Endothelial cell of umbilical vein (primary cell): ENCODE measurements around the gene PNMA8A. TPM values are rescaled to one million over a fixed set of nuclear protein-coding genes. Genes with fewer than 3 reads are reported as not detected.

Experiments
- BruUV-seq: library from RNA; stranded (reverse); fragments of 400-500 nt; replicated peaks from 2 replicates; lab custom pipeline; 2021; lab: Mats Ljungman, UMichigan
- CTCF ChIA-PET: fragments of 300-600, 350-600 bp; sonication (Branson Sonifier 250); formaldehyde crosslinking; loops from one replicate; lab custom pipeline; 2021; ENCODE audit warnings: antibody characterized with exemption, inconsistent platforms; lab: Charles Lee
- POLR2A ChIA-PET: fragments of 300-600, 350-600 bp; sonication (Branson Sonifier 250); formaldehyde crosslinking; loops from one replicate; lab custom pipeline; 2021; ENCODE audit warnings: antibody characterized with exemption, inconsistent platforms; lab: Charles Lee
- DNase-seq: peaks from one replicate; pipeline ENCODE4 v3.0.0-alpha.2; 2011; ENCODE audit warnings: low read depth, low spot score
- FAIRE-seq: peaks from 2 replicates; lab custom pipeline; 2011; peaks lifted over from hg19 to GRCh38; lab: Jason Lieb, UNC
- H2AFZ ChIP-seq: 2 replicates; pipeline ENCODE4 v1.6.0; 2012; ENCODE audit warnings: low read depth, low read length, control low read depth, inconsistent platforms
- H3K27ac ChIP-seq: 2 replicates; pipeline ENCODE4 v1.5.1; 2011; ENCODE audit warnings: low read depth, mild to moderate bottlenecking, control low read depth, low read length, moderate library complexity; ENCODE audit not compliant: insufficient read depth
- H3K27me3 ChIP-seq, 2 experiments: 2 replicates each; pipeline versions ENCODE4 v1.6.0 to v1.6.1; 2011; ENCODE audit warnings: low read length in 2 of 2, mixed read lengths in 1 of 2; ENCODE audit not compliant: control insufficient read depth in 2 of 2, insufficient read depth in 2 of 2
- H3K36me3 ChIP-seq, 2 experiments: 2 replicates in 1 of 2; 3 replicates in 1 of 2; pipeline ENCODE4 v1.5.1; 2011; ENCODE audit warnings: low read length in 2 of 2, mild to moderate bottlenecking in 1 of 2, moderate library complexity in 1 of 2; ENCODE audit not compliant: control insufficient read depth in 2 of 2, insufficient read depth in 2 of 2; ENCODE audit errors: extremely low read depth in 1 of 2
- H3K4me1 ChIP-seq: 3 replicates; pipeline ENCODE4 v1.5.1; 2011; ENCODE audit warnings: mild to moderate bottlenecking, low read length; ENCODE audit not compliant: control insufficient read depth, insufficient read depth; ENCODE audit errors: extremely low read depth
- H3K4me2 ChIP-seq: 2 replicates; pipeline ENCODE4 v1.6.1; 2011; ENCODE audit warnings: low read length, control low read depth, mixed read lengths; ENCODE audit not compliant: insufficient read depth
- H3K4me3 ChIP-seq, 3 experiments: fragments of 200-600 bp in 1 of 3; sonication (generic), shearing (Covaris generic) in 1 of 3; replicated peaks in 1 of 3; 2 replicates each; pipeline ENCODE4 v1.5.1; 2011 to 2016; ENCODE audit warnings: control low read depth in 3 of 3, low read length in 3 of 3, mild to moderate bottlenecking in 2 of 3, inconsistent platforms in 1 of 3, low read depth in 1 of 3, moderate library complexity in 1 of 3; ENCODE audit not compliant: insufficient read depth in 1 of 3
- H3K79me2 ChIP-seq: 2 replicates; pipeline ENCODE4 v1.6.0; 2012; ENCODE audit warnings: low read length, inconsistent platforms; ENCODE audit not compliant: control insufficient read depth, insufficient read depth
- H3K9ac ChIP-seq: replicated peaks from 2 replicates; pipeline ENCODE3; 2011; ENCODE audit warnings: low read length, control low read depth; ENCODE audit not compliant: insufficient read depth; ENCODE audit errors: extremely low read depth
- H3K9me1 ChIP-seq: replicated peaks from 3 replicates; pipeline ENCODE4 v1.6.0; 2011; ENCODE audit warnings: mild to moderate bottlenecking, low read length; ENCODE audit not compliant: control insufficient read depth, insufficient read depth; ENCODE audit errors: extremely low read depth
- H3K9me3 ChIP-seq: replicated peaks from 2 replicates; pipeline ENCODE4 v1.5.1; 2012; ENCODE audit warnings: low read length, inconsistent platforms; ENCODE audit not compliant: control insufficient read depth, insufficient read depth
- H4K20me1 ChIP-seq: replicated peaks from 2 replicates; pipeline ENCODE3; 2011; ENCODE audit warnings: mild to moderate bottlenecking, low read length; ENCODE audit not compliant: control insufficient read depth, insufficient read depth; ENCODE audit errors: extremely low read depth
- CTCF ChIP-seq, 2 donors: IDR thresholded peaks; 1 replicate in 1 of 2; 2 replicates in 1 of 2; pipeline ENCODE4 v1.5.1; 2011; ENCODE audit warnings: low read length in 2 of 2, mild to moderate bottlenecking in 2 of 2, moderate library complexity in 2 of 2, control low read depth in 1 of 2, inconsistent platforms in 1 of 2, low read depth in 1 of 2; ENCODE audit not compliant: insufficient read depth in 1 of 2; ENCODE audit errors: extremely low read depth in 1 of 2
- EZH2 ChIP-seq: IDR thresholded peaks from 2 replicates; pipeline ENCODE4 v1.6.1; 2012; ENCODE audit warnings: borderline replicate concordance, low read depth, mild to moderate bottlenecking, moderate library complexity, low read length, inconsistent platforms; ENCODE audit not compliant: severe bottlenecking
- FOS ChIP-seq: IDR thresholded peaks from 2 replicates; pipeline ENCODE4 v1.6.1; 2011; ENCODE audit warnings: mild to moderate bottlenecking, low read length, moderate library complexity, borderline replicate concordance; ENCODE audit not compliant: insufficient read depth
- GATA2 ChIP-seq: IDR thresholded peaks from 2 replicates; pipeline ENCODE4 v1.7.0; 2011; ENCODE audit warnings: low read depth, mild to moderate bottlenecking, moderate library complexity, mixed read lengths, low read length; ENCODE audit not compliant: insufficient read length, insufficient read depth
- JUN ChIP-seq: IDR thresholded peaks from 2 replicates; pipeline ENCODE4 v1.6.1; 2011; ENCODE audit warnings: borderline replicate concordance, low read depth; ENCODE audit not compliant: insufficient read length, insufficient read depth
- MAX ChIP-seq: IDR thresholded peaks from 2 replicates; pipeline ENCODE4 v1.6.1; 2011; ENCODE audit not compliant: insufficient read depth, insufficient read length
- POLR2A ChIP-seq: IDR thresholded peaks from 2 replicates; pipeline ENCODE4 v1.6.1; 2012; ENCODE audit warnings: low read depth, mild to moderate bottlenecking, control low read depth, low read length
- POLR2AphosphoS5 ChIP-seq: IDR thresholded peaks from 2 replicates; pipeline ENCODE4 v1.6.1; 2012; ENCODE audit warnings: low read depth, mild to moderate bottlenecking, control low read depth, low read length, moderate library complexity; ENCODE audit not compliant: insufficient read depth
- dilution Hi-C: fragments of 300-500 bp; cut with MboI; formaldehyde crosslinking; loops from one replicate; pipeline ENCODE4 v1.15.0; 2019; ENCODE audit warnings: low sequenced_read_pairs; ENCODE audit not compliant: extremely low pct_ligation_motif_present
- intact Hi-C: fragments of 100-400 bp; cut with micrococcal nuclease; formaldehyde crosslinking; loops from one replicate; pipeline ENCODE4 v1.10.0; 2022
- polyA plus RNA-seq, 4 experiments: library from polyadenylated mRNA; depleted of rRNA in 3 of 4; stranded (reverse) in 3 of 4; unstranded in 1 of 4; fragments of >200 nt; gene quantifications; 2 replicates each; pipeline versions ENCODE4 v1.2.1 to v1.2.3, GENCODE V29; 2011 to 2012; ENCODE audit warnings: missing spikeins in 1 of 4
- total RNA-seq: library from RNA; stranded (reverse); gene quantifications from 2 replicates; pipeline ENCODE4 v1.2.3, GENCODE V29; 2021

PNMA8A gene
- total and polyA plus RNA-seq, 2 donors (not counting 3 experiments of a cell fraction or from before 2014, with no cell fraction given): 0.25 to 0.27 TPM

GRCh38 chr19:46453661-46454060 is 17.7 kb downstream of the PNMA8A start:
- intact Hi-C loops (no loop called here), dilution Hi-C loops (no loop called here)
- TF ChIP-seq JUN: no peak
- no peak for TF ChIP-seq EZH2
- TF ChIP-seq POLR2A: no peak
- TF ChIP-seq FOS: no peak
- no peak for TF ChIP-seq GATA2
- TF ChIP-seq MAX: no peak
- no peak for TF ChIP-seq POLR2AphosphoS5
- TF ChIP-seq CTCF (IDR thresholded peaks at IDR 0.05; ENCODE audit: extremely low read depth in 1 of 2, insufficient read depth in 1 of 2, low read depth in 1 of 2, low read length in 2 of 2): no peak
- Histone ChIP-seq H3K9me3 (no peaks in the 10 kb centered on the region), H3K36me3 (no peaks in the 10 kb centered on the region), H3K27me3 (peaks cover 1 to 9% of the 10 kb centered on the region in 2 experiments), H3K9ac (no peak overlapping the region), H3K4me2 (no peak overlapping the region), H3K4me1 (no peaks in the 10 kb centered on the region), H2AFZ (no peak overlapping the region), H3K9me1 (no peaks in the 10 kb centered on the region), H3K4me3 (no peak overlapping the region), H3K27ac (no peak overlapping the region), H4K20me1 (no peaks in the 10 kb centered on the region), H3K79me2 (no peaks in the 10 kb centered on the region)
- ChIA-PET CTCF (interaction anchor here (1.0 kb wide), 1 partner anchor 19 kb away, joined by 3 read pairs; no protein-coding TSS in a partner anchor), POLR2A (no interaction called here)
- no peak for DNase-seq
- FAIRE-seq: no peak
- no TSS peak for BruUV-seq
